Keratinocyte (primary cell): ENCODE data around the gene ABCC9. TPM values are rescaled to one million over a fixed set of nuclear protein-coding genes. Genes with fewer than 3 reads are reported as not detected.
"Not testable (repeated sequence)": the region's sequence is repeated elsewhere in the genome, so short reads cannot be mapped to it uniquely, and the experiment has no call there.

Experiments
- DNase-seq: peaks from one replicate; pipeline ENCODE4 v3.0.0-alpha.2; 2011; ENCODE audit warnings: low read depth, missing footprints, low spot score
- FAIRE-seq: peaks from 2 replicates; lab custom pipeline; 2011; peaks lifted over from hg19 to GRCh38; lab: Jason Lieb, UNC
- H2AFZ ChIP-seq: 2 replicates; pipeline ENCODE4 v1.6.0; 2012; ENCODE audit warnings: low read length, control low read depth, inconsistent platforms; ENCODE audit not compliant: control insufficient read depth
- H3K27ac ChIP-seq: 2 replicates; pipeline ENCODE4 v1.5.1; 2011; ENCODE audit warnings: low read length; ENCODE audit not compliant: control insufficient read depth, insufficient read depth
- H3K27me3 ChIP-seq: 3 replicates; pipeline ENCODE4 v1.6.0; 2011; ENCODE audit warnings: low read length; ENCODE audit not compliant: control insufficient read depth, insufficient read depth; ENCODE audit errors: extremely low read depth
- H3K36me3 ChIP-seq, 2 experiments: 2 replicates in 1 of 2; 3 replicates in 1 of 2; pipeline ENCODE4 v1.5.1; 2011; ENCODE audit warnings: low read length in 2 of 2, mild to moderate bottlenecking in 1 of 2; ENCODE audit not compliant: control insufficient read depth in 2 of 2, insufficient read depth in 2 of 2; ENCODE audit errors: extremely low read depth in 1 of 2
- H3K4me1 ChIP-seq: 3 replicates; pipeline ENCODE4 v1.5.1; 2011; ENCODE audit warnings: low read length; ENCODE audit not compliant: control insufficient read depth, insufficient read depth; ENCODE audit errors: extremely low read depth
- H3K4me2 ChIP-seq: 3 replicates; pipeline ENCODE4 v1.6.0; 2011; ENCODE audit warnings: low read depth, low read length; ENCODE audit not compliant: control insufficient read depth, insufficient read depth; ENCODE audit errors: extremely low read depth
- H3K4me3 ChIP-seq, 3 experiments: fragments of 200-600 bp in 1 of 3; sonication (generic) in 1 of 3; 2 replicates in 2 of 3; 3 replicates in 1 of 3; pipeline ENCODE4 v1.5.1; 2011 to 2016; ENCODE audit warnings: low read length in 3 of 3, mild to moderate bottlenecking in 3 of 3, control low read depth in 2 of 3, inconsistent platforms in 1 of 3, low read depth in 1 of 3, mixed read lengths in 1 of 3, mixed run types in 1 of 3, moderate library complexity in 1 of 3; ENCODE audit not compliant: control insufficient read depth in 2 of 3, insufficient read depth in 2 of 3; ENCODE audit errors: extremely low read depth in 1 of 3
- H3K79me2 ChIP-seq: 2 replicates; pipeline ENCODE4 v1.6.0; 2012; ENCODE audit warnings: low read length; ENCODE audit not compliant: control insufficient read depth, insufficient read depth
- H3K9ac ChIP-seq: 3 replicates; pipeline ENCODE4 v1.6.0; 2011; ENCODE audit warnings: low read length; ENCODE audit not compliant: control insufficient read depth, insufficient read depth; ENCODE audit errors: extremely low read depth
- H3K9me1 ChIP-seq: 3 replicates; pipeline ENCODE4 v1.6.0; 2011; ENCODE audit warnings: low read length; ENCODE audit not compliant: control insufficient read depth, insufficient read depth; ENCODE audit errors: extremely low read depth
- H3K9me3 ChIP-seq: 2 replicates; pipeline ENCODE4 v1.5.1; 2012; ENCODE audit warnings: low read depth, low read length; ENCODE audit not compliant: control insufficient read depth
- H4K20me1 ChIP-seq: 3 replicates; pipeline ENCODE4 v1.6.0; 2011; ENCODE audit warnings: low read length; ENCODE audit not compliant: control insufficient read depth, insufficient read depth; ENCODE audit errors: extremely low read depth
- EZH2 ChIP-seq: IDR thresholded peaks from one replicate; pipeline ENCODE4 v1.6.1; 2012; ENCODE audit warnings: inconsistent platforms, mild to moderate bottlenecking, low read length, moderate library complexity
- dilution Hi-C: fragments of 300-500 bp; cut with MboI; formaldehyde crosslinking; loops from one replicate; pipeline ENCODE4 v1.7.0; 2020; ENCODE audit warnings: low sequenced_read_pairs; ENCODE audit not compliant: extremely low pct_ligation_motif_present
- polyA plus RNA-seq, 5 experiments: library from polyadenylated mRNA; depleted of rRNA in 3 of 5; stranded (reverse) in 3 of 5; stranded (forward) in 1 of 5; unstranded in 1 of 5; fragments of >200 nt; gene quantifications; 1 replicate in 1 of 5; 2 replicates in 3 of 5; 3 replicates in 1 of 5; pipeline versions ENCODE4 v1.2.1 to v1.2.3, GENCODE V29; 2011 to 2012; ENCODE audit warnings: missing spikeins in 2 of 5, low read depth in 1 of 5, low replicate concordance in 1 of 5
- TF ChIP-seq, protein P1 (sequence below), 3 experiments: IDR thresholded peaks in 1 of 3; conservative IDR thresholded peaks in 1 of 3; optimal IDR thresholded peaks in 1 of 3; 2 replicates in 2 of 3; 3 replicates in 1 of 3; pipeline versions ENCODE3 to v1.5.1; 2011; ENCODE audit warnings: low read length in 3 of 3, mild to moderate bottlenecking in 3 of 3, moderate library complexity in 2 of 3, control low read depth in 1 of 3, inconsistent platforms in 1 of 3; ENCODE audit not compliant: insufficient read depth in 2 of 3; ENCODE audit errors: extremely low read depth in 1 of 3

ABCC9 gene
- polyA plus RNA-seq, 1 donor (not counting 4 experiments of a cell fraction or from before 2014, with no cell fraction given) = not detected

DNA sequence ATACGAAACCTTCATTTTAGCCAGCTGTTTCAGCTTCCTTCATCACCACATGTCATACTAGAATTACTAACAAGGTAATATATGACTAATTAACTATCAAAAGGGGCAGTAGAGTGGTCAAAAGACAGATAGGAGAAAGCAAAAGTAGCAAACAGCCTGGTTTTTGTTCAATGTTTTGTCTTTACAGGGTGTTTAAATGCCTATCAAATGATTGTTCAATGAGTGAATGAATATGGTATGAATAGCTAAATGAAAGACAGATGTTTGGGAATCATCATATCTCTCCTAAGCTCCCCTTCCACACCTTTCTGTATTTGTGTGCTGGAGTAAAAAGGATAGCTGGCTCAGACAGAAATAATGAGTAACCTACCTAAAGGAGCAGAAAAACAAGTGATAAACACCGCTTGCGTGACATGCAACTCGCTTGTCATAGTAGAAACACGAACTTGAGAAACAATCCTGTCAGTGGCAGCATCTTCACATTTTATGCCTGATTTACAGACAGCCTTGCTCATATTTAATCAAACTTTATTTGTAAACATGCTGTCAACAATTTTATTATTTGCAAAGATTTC lies 34.2 kb downstream of the ABCC9 start:
- TF ChIP-seq, protein P1, sequence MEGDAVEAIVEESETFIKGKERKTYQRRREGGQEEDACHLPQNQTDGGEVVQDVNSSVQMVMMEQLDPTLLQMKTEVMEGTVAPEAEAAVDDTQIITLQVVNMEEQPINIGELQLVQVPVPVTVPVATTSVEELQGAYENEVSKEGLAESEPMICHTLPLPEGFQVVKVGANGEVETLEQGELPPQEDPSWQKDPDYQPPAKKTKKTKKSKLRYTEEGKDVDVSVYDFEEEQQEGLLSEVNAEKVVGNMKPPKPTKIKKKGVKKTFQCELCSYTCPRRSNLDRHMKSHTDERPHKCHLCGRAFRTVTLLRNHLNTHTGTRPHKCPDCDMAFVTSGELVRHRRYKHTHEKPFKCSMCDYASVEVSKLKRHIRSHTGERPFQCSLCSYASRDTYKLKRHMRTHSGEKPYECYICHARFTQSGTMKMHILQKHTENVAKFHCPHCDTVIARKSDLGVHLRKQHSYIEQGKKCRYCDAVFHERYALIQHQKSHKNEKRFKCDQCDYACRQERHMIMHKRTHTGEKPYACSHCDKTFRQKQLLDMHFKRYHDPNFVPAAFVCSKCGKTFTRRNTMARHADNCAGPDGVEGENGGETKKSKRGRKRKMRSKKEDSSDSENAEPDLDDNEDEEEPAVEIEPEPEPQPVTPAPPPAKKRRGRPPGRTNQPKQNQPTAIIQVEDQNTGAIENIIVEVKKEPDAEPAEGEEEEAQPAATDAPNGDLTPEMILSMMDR (optimal IDR thresholded peaks at IDR 0.05 in 1 of 3, IDR thresholded peaks at IDR 0.05 in 1 of 3, conservative IDR thresholded peaks at IDR 0.05 in 1 of 3; ENCODE audit: extremely low read depth in 1 of 3, insufficient read depth in 2 of 3, low read length in 3 of 3) = no peak
- no peak for TF ChIP-seq EZH2
- Histone ChIP-seq H3K9ac (no peak overlapping the region), H3K4me1 (no peaks in the 10 kb centered on the region), H3K27ac (no peak overlapping the region), H3K9me1 (no peaks in the 10 kb centered on the region), H3K36me3 (no peaks in the 10 kb centered on the region), H3K9me3 (no peaks in the 10 kb centered on the region), H3K27me3 (no peaks in the 10 kb centered on the region), H3K4me3 (no peak overlapping the region), H4K20me1 (no peaks in the 10 kb centered on the region), H3K79me2 (no peaks in the 10 kb centered on the region), H2AFZ (no peak overlapping the region), H3K4me2 (no peak overlapping the region)
- dilution Hi-C loops = no loop called here
- FAIRE-seq (no peak), DNase-seq (no peak)

GRCh38 chr12:21899532-21899931 lies 41.7 kb downstream of the ABCC9 start:
- H3K9me1 ChIP-seq, dilution Hi-C loops, H3K27me3 ChIP-seq, H3K9ac ChIP-seq, H3K27ac ChIP-seq, H3K36me3 ChIP-seq, H3K4me1 ChIP-seq, H3K9me3 ChIP-seq, H3K4me2 ChIP-seq, DNase-seq, H4K20me1 ChIP-seq, H3K4me3 ChIP-seq, H2AFZ ChIP-seq, FAIRE-seq, H3K79me2 ChIP-seq: not testable (repeated sequence)

DNA sequence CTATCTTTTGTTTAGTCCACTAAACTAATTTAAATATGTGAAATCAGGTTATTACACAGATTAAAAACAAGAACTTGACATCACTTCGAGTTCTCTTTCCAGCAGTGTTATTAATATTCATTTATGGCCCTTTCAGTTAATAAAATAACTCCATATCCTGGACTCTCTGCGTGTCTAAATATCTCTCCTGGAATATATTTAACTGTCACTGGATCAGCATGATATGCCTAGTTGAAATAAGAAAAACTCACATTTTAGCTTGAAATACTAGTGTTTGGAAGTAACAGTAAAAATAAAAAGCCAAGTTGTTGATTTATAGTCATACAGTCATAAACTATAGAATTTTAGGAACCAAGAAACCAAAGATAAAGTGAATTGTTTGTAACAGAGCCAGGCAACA lies 45.6 kb downstream of the ABCC9 start:
- DNase-seq (no peak), FAIRE-seq (no peak)
- no peaks in the 10 kb centered on the region for H3K9me3 ChIP-seq
- H3K79me2 ChIP-seq = no peaks in the 10 kb centered on the region
- no peaks in the 10 kb centered on the region for H3K9me1 ChIP-seq
- no peak overlapping the region for H3K27ac ChIP-seq
- dilution Hi-C loops = no loop called here
- no peak overlapping the region for H3K4me3 ChIP-seq
- H3K9ac ChIP-seq = no peak overlapping the region
- H3K4me2 ChIP-seq = no peak overlapping the region
- TF ChIP-seq EZH2 = no peak
- TF ChIP-seq, protein P1 (optimal IDR thresholded peaks at IDR 0.05 in 1 of 3, IDR thresholded peaks at IDR 0.05 in 1 of 3, conservative IDR thresholded peaks at IDR 0.05 in 1 of 3; ENCODE audit: extremely low read depth in 1 of 3, insufficient read depth in 2 of 3, low read length in 3 of 3) = no peak
- no peaks in the 10 kb centered on the region for H3K4me1 ChIP-seq
- H2AFZ ChIP-seq = no peak overlapping the region
- H3K27me3 ChIP-seq = no peaks in the 10 kb centered on the region
- no peaks in the 10 kb centered on the region for H4K20me1 ChIP-seq
- H3K36me3 ChIP-seq = no peaks in the 10 kb centered on the region
